Panc1 (cell line): ENCODE data around the gene C16orf86. TPM values are rescaled to one million over a fixed set of nuclear protein-coding genes. Genes with fewer than 3 reads are reported as not detected.

Experiments used
- ATAC-seq: fragments of 200-7000 bp; cut with Tn5 transposase; 2 replicates; pipeline ENCODE4 v1.9.1; 2020; ENCODE audit warnings: mild to moderate bottlenecking, moderate library complexity
- BruUV-seq: library from RNA; stranded (reverse); fragments of 400-500 nt; replicated peaks from 2 replicates; lab custom pipeline; 2021; lab: Mats Ljungman, UMichigan
- CTCF ChIA-PET: fragments of 300-600 bp; sonication (Branson Sonifier 250); formaldehyde crosslinking; loops from one replicate; lab custom pipeline; 2022; ENCODE audit warnings: antibody characterized with exemption; lab: Charles Lee
- POLR2A ChIA-PET: fragments of 300-600 bp; sonication (Branson Sonifier 250); formaldehyde crosslinking; loops from one replicate; lab custom pipeline; 2022; ENCODE audit warnings: antibody characterized with exemption; lab: Charles Lee
- DNase-seq: peaks from one replicate; pipeline ENCODE4 v3.0.0-alpha.2; 2010; ENCODE audit warnings: low read depth, low spot score
- H3K27ac ChIP-seq: 2 replicates; pipeline ENCODE4 v1.5.1; 2011; ENCODE audit warnings: mild to moderate bottlenecking, low read length, inconsistent platforms
- H3K27me3 ChIP-seq: fragments of 200-500 bp; sonication (Bioruptor generic); 2 replicates; pipeline ENCODE4 v1.6.0; 2014; ENCODE audit warnings: low read length, inconsistent platforms; ENCODE audit not compliant: control insufficient read depth, insufficient read depth
- H3K36me3 ChIP-seq: fragments of 200-500 bp; sonication (Bioruptor generic); 2 replicates; pipeline ENCODE4 v1.5.1; 2014; ENCODE audit warnings: inconsistent platforms, mild to moderate bottlenecking, low read length, moderate library complexity; ENCODE audit not compliant: control insufficient read depth, insufficient read depth
- H3K4me1 ChIP-seq: 2 replicates; pipeline ENCODE4 v1.5.1; 2011; ENCODE audit warnings: inconsistent platforms, mild to moderate bottlenecking, low read length, moderate library complexity; ENCODE audit not compliant: control insufficient read depth, insufficient read depth
- H3K4me3 ChIP-seq, 2 experiments: 2 replicates each; pipeline ENCODE4 v1.5.1; 2011 to 2012; ENCODE audit warnings: low read depth in 2 of 2, low read length in 2 of 2, mild to moderate bottlenecking in 2 of 2, inconsistent platforms in 1 of 2, moderate library complexity in 1 of 2
- H3K9me3 ChIP-seq: fragments of 200-500 bp; sonication (Bioruptor generic); 2 replicates; pipeline ENCODE4 v1.5.1; 2014; ENCODE audit warnings: low read depth, mild to moderate bottlenecking, inconsistent platforms, low read length, moderate library complexity; ENCODE audit not compliant: control insufficient read depth, insufficient read depth
- POLR2AphosphoS5 ChIP-seq: IDR thresholded peaks from 2 replicates; pipeline ENCODE4 v1.6.1; 2012; ENCODE audit warnings: mild to moderate bottlenecking, low read depth, low read length, moderate library complexity
- SIN3A ChIP-seq: IDR thresholded peaks from 2 replicates; pipeline ENCODE4 v1.6.1; 2012; ENCODE audit warnings: low read depth, mild to moderate bottlenecking, low read length, moderate library complexity, borderline replicate concordance; ENCODE audit not compliant: insufficient read depth
- TCF7L2 ChIP-seq: IDR thresholded peaks from 2 replicates; pipeline ENCODE4 v1.6.1; 2011; ENCODE audit warnings: mild to moderate bottlenecking, low read depth, low read length, inconsistent platforms
- in situ Hi-C: cut with HindIII; loops from 2 replicates; pipeline ENCODE4 v1.10.0; 2016; ENCODE audit warnings: low sequenced_read_pairs, low pct_unique_long_range_greater_than_20kb
- intact Hi-C: fragments of 100-400 bp; cut with micrococcal nuclease; formaldehyde crosslinking; loops from one replicate; pipeline ENCODE4 v1.10.0; 2022; ENCODE audit not compliant: unreplicated experiment
- total RNA-seq: library from RNA; stranded (reverse); gene quantifications from one replicate; pipeline ENCODE4 v1.2.1, GENCODE V29; 2021; ENCODE audit not compliant: unreplicated experiment
- TF ChIP-seq, protein P1 (sequence below), 2 experiments: IDR thresholded peaks; 2 replicates each; pipeline ENCODE4 v1.6.1; 2011 to 2012; ENCODE audit warnings: low read depth in 2 of 2, control low read depth in 1 of 2, low read length in 1 of 2, mild to moderate bottlenecking in 1 of 2, moderate library complexity in 1 of 2; ENCODE audit not compliant: insufficient read depth in 1 of 2
- TF ChIP-seq, protein P2 (sequence below): fragments of 450-650 bp; IDR thresholded peaks from 2 replicates; pipeline ENCODE4 v1.5.1; 2017; ENCODE audit warnings: mild to moderate bottlenecking

The C16orf86 gene
- total RNA-seq, 1 experiment from 2014 or later: 0.80 TPM

DNA sequence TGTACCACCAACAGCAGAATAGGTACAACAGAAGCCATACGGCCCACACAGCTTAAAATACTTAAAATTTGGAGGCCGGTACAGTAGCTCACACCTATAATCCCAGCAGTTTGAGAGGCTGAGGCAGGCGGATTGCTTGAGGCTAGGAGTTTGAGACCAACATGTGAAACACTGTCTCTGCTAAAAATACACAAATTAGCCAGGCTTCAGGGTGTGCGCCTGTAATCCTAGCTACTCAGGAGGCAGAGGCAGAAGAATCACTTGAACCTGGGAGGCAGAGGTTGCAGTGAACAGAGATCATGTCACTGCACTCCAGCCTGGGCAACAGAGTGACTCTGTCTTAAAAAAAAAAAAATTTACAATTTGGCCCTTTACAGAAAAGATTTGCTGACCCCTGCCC, 35.5 kb downstream of the C16orf86 start:
- no peak for DNase-seq
- Histone ChIP-seq H3K36me3 (no peaks in the 10 kb centered on the region), H3K27me3 (no peaks in the 10 kb centered on the region), H3K9me3 (no peaks in the 10 kb centered on the region), H3K4me3 (no peak overlapping the region), H3K4me1 (no peaks in the 10 kb centered on the region), H3K27ac (no peak overlapping the region)
- ChIA-PET CTCF (no interaction called here), POLR2A (interaction anchor here (0.7 kb wide), 1 partner anchor 382 kb away, joined by 3 read pairs; no protein-coding TSS in a partner anchor)
- no peak for TF ChIP-seq SIN3A
- TF ChIP-seq, protein P1, sequence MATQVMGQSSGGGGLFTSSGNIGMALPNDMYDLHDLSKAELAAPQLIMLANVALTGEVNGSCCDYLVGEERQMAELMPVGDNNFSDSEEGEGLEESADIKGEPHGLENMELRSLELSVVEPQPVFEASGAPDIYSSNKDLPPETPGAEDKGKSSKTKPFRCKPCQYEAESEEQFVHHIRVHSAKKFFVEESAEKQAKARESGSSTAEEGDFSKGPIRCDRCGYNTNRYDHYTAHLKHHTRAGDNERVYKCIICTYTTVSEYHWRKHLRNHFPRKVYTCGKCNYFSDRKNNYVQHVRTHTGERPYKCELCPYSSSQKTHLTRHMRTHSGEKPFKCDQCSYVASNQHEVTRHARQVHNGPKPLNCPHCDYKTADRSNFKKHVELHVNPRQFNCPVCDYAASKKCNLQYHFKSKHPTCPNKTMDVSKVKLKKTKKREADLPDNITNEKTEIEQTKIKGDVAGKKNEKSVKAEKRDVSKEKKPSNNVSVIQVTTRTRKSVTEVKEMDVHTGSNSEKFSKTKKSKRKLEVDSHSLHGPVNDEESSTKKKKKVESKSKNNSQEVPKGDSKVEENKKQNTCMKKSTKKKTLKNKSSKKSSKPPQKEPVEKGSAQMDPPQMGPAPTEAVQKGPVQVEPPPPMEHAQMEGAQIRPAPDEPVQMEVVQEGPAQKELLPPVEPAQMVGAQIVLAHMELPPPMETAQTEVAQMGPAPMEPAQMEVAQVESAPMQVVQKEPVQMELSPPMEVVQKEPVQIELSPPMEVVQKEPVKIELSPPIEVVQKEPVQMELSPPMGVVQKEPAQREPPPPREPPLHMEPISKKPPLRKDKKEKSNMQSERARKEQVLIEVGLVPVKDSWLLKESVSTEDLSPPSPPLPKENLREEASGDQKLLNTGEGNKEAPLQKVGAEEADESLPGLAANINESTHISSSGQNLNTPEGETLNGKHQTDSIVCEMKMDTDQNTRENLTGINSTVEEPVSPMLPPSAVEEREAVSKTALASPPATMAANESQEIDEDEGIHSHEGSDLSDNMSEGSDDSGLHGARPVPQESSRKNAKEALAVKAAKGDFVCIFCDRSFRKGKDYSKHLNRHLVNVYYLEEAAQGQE (IDR thresholded peaks at IDR 0.05; ENCODE audit: insufficient read depth in 1 of 2, low read depth in 2 of 2, low read length in 1 of 2): no peak
- TF ChIP-seq, protein P2, sequence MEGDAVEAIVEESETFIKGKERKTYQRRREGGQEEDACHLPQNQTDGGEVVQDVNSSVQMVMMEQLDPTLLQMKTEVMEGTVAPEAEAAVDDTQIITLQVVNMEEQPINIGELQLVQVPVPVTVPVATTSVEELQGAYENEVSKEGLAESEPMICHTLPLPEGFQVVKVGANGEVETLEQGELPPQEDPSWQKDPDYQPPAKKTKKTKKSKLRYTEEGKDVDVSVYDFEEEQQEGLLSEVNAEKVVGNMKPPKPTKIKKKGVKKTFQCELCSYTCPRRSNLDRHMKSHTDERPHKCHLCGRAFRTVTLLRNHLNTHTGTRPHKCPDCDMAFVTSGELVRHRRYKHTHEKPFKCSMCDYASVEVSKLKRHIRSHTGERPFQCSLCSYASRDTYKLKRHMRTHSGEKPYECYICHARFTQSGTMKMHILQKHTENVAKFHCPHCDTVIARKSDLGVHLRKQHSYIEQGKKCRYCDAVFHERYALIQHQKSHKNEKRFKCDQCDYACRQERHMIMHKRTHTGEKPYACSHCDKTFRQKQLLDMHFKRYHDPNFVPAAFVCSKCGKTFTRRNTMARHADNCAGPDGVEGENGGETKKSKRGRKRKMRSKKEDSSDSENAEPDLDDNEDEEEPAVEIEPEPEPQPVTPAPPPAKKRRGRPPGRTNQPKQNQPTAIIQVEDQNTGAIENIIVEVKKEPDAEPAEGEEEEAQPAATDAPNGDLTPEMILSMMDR: no peak
- BruUV-seq: no TSS peak
- ATAC-seq: no peak
- intact Hi-C loops: no loop called here
- in situ Hi-C loops: no loop called here

DNA sequence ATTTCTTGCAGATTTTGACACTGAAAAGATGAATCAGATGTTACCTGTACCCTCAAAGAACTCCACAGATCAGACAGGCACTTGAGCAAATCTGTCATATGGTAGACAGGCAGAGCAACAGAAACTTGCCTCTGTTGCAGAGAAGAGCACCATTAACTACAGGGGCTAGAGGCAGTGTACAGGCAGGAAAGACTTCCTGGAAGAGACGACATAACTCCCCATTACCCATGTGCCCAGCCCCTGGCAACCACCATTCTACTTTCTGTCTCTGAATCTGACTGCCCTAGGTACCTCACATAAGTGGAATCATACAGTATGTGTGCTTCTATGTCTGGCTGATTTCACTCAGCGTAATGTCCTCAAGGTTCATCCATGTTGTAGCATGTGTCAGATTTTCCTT, 37.0 kb downstream of the C16orf86 start:
- TF ChIP-seq, protein P1 (IDR thresholded peaks at IDR 0.05; ENCODE audit: insufficient read depth in 1 of 2, low read depth in 2 of 2, low read length in 1 of 2): no peak
- TF ChIP-seq POLR2AphosphoS5 (no peak), TCF7L2 (no peak), SIN3A (no peak)
- TF ChIP-seq, protein P2: no peak
- ChIA-PET POLR2A (no interaction called here), CTCF (no interaction called here)
- Histone ChIP-seq H3K4me3 (no peak overlapping the region), H3K36me3 (no peaks in the 10 kb centered on the region), H3K27me3 (no peaks in the 10 kb centered on the region), H3K4me1 (no peaks in the 10 kb centered on the region), H3K27ac (no peak overlapping the region), H3K9me3 (no peaks in the 10 kb centered on the region)
- DNase-seq: no peak
- BruUV-seq: no TSS peak
- intact Hi-C loops: no loop called here
- ATAC-seq: no peak; the same call in 1 of the 2 replicates
- in situ Hi-C loops: no loop called here
